Measurements from ENCODE around the gene TRAFD1. TPM values are rescaled to one million over a fixed set of nuclear protein-coding genes. Genes with fewer than 3 reads are reported as not detected.

The TRAFD1 gene
- total and polyA plus RNA-seq, 9 of the 15 experiments (the other 6 are each of a cell fraction or from before 2014, with no cell fraction given): 41.3 to 85.5 (median 54.5) TPM

- peak; percentile 8; the same call in 1 of the 2 replicates for TF ChIP-seq TFE3 (CRISPR knock-in tag; IDR thresholded peaks at IDR 0.05)
- TF ChIP-seq SRSF7 (optimal IDR thresholded peaks at IDR 0.05; ENCODE audit: low read depth, low read length): no peak
- peak; percentile 88 for TF ChIP-seq SIN3B (IDR thresholded peaks at IDR 0.05; ENCODE audit: low read depth)
- TF ChIP-seq ZBTB40 (IDR thresholded peaks at IDR 0.05): no peak; the same call in 1 of the 2 replicates
- no peak for TF ChIP-seq ZBTB40 (CRISPR knock-in tag; IDR thresholded peaks at IDR 0.05)
- no peak for TF ChIP-seq LARP7 (IDR thresholded peaks at IDR 0.05)
- TF ChIP-seq NBN (IDR thresholded peaks at IDR 0.05; ENCODE audit: low read depth): no peak
- TF ChIP-seq STAT5A (IDR thresholded peaks at IDR 0.05; ENCODE audit: borderline replicate concordance, low read length): no peak
- TF ChIP-seq FOXK2 (conservative IDR thresholded peaks at IDR 0.05 in 1 of 2, IDR thresholded peaks at IDR 0.05 in 1 of 2; ENCODE audit: low read depth in 2 of 2): peak; percentile 79 to 84
- TF ChIP-seq TBL1XR1 (IDR thresholded peaks at IDR 0.05; ENCODE audit: low read length in 2 of 2): no peak; a peak in 1 of 4 replicates
Observed at GRCh38 chr12:112108202-112109079, 16.9 kb upstream of the TRAFD1 start, which contains the start of gene NAA25 (continued).
